Measurements from ENCODE around the gene TMEM108. TPM values are rescaled to one million over a fixed set of nuclear protein-coding genes. Genes with fewer than 3 reads are reported as not detected.

The TMEM108 gene
- total RNA-seq, 1 experiment from 2014 or later, result 9.4 TPM

DNA sequence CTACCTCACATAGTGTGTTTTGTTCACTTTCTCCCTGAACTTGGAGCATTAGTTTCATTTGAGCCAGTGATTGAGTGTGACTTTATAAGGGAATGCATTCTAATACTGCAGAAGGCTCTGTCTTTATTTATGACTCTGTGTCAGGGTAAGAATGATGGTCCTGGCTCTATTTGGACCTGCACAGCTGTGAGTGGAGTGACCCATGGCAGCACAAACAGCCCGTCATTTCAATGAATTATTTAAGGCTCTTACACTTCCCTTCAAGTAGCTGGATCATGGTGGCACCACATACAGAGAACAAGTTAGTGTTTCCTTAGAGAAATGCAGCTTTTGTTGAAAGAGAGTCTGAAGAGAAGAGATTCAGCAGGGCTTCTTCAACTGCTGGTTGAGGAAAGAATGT, 16.4 kb downstream of the TMEM108 start:
- DNase-seq (ENCODE audit: low read depth), result no peak

DNA sequence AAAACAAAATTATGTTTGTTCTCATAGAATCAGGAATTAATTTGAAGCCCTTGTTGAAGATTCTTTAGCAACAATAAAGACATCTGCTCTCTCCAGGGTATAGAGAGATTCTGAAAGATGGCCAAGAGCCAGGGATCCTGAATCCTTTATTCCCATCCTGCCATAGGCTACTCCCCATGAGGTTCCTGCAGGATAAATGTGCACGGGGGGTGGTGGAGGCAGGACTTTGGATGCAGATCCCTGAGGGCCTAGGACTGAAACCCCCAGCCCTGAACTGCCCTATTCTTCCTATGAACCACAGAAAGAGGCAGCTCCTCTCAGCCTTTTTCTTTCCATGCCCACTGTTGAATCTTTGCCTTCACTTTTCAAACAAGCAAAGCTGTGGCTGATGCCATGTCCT, 17.1 kb downstream of the TMEM108 start:
- no peak for DNase-seq (ENCODE audit: low read depth)

DNA sequence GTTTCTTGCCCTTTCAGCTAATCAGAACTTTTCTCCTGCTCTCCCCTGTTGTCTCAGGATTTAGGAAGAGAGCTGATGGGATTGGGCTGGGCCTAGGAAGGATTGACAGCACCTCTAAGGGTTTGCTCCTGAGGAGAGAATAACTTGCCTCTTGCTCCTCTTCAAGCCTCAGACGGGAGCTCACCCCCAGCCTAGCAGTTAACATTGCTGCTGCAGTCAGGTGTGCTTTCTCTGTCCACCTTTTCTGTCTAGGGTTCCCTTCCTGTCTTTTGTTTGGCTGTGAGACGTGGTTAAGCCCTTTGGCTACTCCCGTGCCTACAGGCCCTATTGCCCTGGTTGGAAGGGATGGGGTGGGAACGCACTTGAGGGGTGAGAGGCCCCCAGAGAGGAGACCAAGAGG, 20.1 kb downstream of the TMEM108 start:
- DNase-seq (ENCODE audit: low read depth), result no peak

DNA sequence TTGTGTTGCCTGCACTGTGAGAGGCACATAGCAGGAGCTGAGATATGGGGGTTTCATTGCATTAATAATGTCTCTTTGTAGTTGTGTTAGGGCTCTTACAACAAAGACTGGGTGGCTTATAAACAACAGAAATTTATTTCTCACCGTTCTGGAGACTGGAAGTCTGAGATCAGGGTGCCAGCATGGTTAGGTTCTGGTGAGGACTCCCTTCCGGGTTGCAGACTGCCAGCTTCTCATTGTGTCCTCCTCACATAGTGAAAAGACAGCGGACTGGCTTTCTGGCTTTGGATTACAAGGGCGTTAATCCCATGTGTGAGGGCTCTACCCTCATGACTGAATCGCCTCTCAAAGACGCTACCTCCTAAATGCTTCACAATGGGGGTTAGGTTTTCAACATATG, 20.6 kb downstream of the TMEM108 start:
- DNase-seq (ENCODE audit: low read depth), result no peak

DNA sequence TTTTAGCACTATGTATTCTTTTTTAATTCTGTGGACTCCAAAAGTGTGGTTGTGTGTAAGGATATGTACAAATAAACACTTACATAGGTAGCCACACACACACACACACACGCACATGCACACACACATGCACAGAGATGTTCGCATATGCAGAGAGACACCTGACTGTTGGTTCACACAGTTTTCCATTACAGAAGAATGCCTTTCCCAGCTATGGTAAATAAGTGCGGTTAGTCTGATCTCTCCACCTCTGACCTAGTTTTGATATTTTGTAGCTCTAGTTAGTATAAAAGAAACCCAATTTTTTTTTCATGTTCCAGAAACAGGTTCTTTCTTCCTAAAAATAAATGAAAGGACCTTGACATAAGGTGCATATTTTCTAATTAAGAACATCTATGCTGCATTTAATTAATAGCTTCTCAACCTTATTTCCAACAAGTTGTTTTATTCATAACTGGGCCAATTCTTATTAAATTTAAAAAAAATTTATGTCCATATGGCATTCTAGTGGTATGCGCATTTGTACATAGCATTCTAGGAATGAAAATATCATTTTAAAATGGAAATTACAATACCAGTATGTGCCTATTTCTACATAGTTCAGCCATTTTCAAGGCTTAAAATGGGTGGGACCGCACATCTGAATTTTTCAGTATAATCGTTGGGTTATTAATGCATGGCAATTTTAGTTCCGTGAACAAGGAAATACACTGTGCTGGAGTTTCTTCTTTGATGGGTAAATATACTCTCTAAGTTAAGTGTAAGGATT, 27.2 kb downstream of the TMEM108 start:
- DNase-seq (ENCODE audit: low read depth), result no peak

DNA sequence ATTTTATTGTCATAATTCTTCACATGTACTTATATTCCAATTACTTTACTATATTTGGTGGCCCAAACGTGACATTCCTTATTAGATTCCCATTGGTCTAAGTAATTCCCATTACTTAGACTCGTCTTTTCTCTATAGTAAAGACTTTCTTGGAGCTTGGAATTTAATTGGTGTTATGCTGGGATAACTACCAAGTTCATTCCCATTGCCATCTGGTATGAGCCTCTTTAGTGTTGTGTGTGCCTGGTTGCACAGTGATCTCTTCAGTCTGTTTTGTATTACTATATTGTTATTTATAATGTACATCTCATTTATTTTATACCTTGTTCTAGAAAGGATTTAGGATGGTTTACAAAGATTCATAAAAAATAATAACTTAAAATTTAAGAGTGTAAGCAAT, 27.8 kb downstream of the TMEM108 start:
- DNase-seq (ENCODE audit: low read depth), result no peak

DNA sequence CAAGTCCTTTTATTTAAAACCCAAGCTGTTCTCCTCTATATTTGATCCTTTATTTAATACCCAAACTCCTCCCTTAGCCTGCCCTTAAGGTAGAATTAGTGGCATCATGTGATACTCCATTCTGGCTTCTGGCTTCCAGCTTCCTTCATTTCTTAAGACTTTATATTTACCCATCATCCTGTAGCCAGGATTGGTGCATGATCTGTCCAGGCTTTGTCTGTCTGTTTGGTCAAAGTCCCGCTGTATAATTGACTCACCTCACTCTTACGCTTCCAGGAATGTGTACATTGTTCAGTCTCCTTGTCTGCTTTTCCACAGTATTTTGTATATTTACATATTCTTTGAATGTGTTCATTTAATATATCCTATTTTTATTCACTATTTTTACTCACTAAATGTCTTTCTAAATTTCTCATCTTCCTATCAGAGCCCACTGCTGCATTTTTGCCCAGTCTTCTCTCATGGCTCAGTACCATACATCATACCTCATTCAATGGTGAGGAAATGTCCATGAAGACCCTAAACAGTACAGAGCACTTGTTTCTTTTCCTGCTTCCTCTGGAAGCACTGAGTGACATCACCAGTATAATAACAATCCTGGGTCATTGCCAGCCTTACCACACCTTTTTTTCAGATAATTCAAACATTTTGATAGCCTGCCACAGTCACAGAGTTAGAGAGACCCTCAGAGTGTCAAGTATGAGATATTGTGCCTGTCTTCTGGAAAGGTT, 31.5 kb downstream of the TMEM108 start:
- DNase-seq (ENCODE audit: low read depth), result no peak

DNA sequence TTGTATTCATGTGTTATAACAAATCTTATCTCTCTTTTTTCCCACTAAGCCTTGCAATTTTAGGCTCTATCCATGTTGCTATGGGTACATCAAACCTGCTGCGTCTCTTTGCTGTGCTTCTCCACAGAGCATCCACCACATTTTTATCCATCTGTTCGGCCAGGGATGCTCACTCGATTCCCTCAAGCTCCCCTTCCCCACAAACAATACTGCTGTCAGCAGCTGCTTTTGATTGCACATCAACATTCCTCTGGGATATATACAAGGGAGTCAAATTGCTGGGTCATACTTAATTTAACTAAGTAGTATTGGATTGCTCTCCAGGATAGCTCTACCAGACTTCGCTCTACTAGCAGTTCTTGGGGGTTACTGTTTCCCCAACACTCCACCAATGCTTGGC, 36.8 kb downstream of the TMEM108 start:
- no peak for DNase-seq (ENCODE audit: low read depth)

DNA sequence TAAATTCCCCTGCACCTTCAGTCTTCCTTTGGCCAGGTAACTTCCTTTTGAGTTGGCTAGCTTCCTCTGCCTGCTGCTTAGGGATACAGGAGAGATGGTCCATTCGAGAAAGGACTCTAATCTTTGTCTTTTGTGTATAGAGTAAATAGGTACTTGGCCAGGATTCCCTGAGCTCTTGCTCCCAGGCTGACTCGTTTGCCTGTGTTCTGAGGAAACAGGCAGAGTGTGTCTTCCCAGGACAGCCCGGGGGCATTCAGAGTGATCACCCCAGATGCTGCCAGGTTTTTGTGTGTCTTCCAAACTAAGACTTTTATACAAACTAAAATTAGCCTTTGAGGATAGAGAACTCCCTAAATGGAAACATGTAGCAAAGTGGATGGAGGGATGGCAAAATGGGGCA, 39.5 kb downstream of the TMEM108 start:
- no peak for DNase-seq (ENCODE audit: low read depth)

DNA sequence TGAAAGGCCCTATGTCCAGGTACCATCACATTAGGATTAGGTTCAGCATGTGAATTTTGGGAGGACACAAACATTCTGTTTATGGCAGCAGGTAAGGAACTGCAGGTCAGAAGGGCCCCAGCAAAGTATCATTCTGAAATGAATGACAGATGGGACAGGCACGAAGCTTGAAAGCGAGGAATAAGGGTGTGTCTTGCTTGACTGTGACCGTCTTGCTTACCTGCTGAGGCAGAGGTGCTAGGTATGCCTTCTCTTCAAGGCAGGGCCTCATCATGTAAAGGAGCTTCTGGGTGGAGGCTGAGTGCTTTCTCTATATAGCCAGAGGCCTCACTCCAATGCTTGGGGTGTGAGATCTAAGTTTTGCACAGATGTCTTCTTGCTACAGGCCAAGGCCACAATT, 41.4 kb downstream of the TMEM108 start:
- no peak for DNase-seq (ENCODE audit: low read depth)

DNA sequence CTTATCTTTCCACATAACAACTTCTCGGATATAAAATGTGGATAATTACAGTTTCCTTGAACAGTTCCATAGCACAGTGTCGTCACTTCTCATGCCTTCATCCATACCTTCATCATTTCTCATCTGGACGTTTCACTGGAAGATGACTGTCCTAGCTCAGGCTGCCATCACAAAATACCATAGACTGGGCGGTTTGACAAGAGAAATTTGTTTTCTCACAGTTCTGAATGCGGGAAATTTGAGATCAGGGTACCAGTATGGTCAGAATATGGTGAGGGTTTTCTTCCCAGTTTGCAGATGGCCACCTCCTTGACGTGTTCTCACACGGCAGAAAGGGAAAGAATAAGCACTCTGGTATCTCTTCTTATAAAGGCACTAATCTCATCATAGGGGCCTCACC, 42.8 kb downstream of the TMEM108 start:
- DNase-seq (ENCODE audit: low read depth), result no peak

DNA sequence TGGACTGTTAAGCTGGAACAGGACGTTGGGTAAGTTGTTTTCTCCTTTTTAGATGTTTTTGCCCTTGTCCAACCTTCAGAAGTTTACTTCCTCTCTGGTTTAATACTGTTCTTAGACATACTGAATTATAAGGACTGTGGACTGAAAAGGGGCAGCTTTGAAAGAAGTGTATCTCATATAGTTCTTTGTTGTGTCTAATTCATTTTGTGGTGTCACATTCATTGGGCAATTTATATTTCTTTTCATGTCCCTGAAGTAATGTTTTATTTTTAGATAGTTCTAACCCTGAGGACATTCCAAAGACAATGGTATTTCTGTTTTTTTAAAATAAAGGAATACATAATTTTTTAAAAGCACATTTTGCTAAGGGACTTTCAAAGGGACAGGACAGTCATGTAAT, 45.2 kb downstream of the TMEM108 start:
- DNase-seq (ENCODE audit: low read depth), result no peak

DNA sequence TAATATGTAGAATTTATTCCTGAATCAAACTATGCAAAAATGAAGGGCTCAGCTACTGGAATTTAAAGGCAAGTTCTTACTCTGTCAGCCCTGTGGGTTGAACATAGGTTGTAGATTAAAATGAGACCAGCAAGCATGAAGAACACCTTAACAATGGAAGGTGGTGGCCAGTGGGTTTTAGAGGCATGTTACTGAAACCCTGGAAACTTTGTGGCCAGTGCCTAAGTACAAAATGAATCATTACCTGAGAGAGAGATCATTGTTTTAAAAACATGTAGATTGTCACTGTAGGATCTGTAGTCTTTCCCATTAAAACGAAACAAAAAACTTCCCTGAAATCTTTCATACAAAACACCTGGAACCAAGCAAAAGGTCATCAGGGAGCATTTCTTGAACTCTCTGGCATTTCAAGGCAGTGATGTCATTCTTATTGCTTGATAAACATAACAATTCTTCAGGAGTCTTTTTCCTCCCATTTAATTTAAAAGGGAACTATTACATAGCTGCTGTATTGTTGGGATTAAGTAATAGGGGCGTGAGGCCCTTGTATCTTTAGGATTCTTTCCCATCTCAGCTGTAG, 51.8 kb downstream of the TMEM108 start:
- DNase-seq (ENCODE audit: low read depth), result no peak

DNA sequence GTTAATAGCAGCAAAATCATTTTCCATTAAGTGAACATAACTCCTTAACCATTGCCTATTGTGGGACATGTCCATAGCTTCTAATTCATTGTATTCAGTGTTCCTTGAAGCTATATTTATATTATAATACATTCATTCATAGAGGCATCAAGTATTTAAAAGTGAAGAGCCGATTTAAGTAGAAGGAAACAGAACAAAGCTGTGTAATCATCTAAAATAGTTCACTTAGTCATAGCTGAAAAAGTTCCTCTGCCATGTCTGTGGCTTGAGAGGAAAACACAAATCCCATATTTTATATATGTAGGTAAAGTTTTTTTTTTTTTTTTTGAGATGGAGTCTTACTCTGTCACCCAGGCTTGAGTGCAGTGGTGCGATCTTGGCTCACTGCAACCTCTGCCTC, 54.5 kb downstream of the TMEM108 start:
- DNase-seq (ENCODE audit: low read depth), result no peak

DNA sequence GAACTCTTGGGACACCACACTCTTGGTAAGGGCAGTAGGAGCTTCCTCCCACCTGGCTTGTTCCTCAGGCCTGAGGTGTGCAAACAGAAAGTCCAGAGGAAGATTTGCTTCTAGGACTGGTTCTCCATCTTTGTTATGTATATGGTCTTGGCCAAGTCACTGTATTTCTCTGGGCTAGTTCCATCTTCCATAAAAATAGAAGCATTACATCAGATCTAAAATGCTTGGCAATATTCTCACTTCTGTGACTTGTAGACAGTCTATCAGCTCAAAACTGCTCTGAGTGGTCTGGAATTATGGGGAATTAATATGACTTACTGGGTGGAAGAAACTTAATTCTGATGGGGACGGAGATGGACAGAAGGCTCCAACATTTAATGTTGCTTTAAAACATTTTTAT, 55.2 kb downstream of the TMEM108 start:
- no peak for DNase-seq (ENCODE audit: low read depth)

DNA sequence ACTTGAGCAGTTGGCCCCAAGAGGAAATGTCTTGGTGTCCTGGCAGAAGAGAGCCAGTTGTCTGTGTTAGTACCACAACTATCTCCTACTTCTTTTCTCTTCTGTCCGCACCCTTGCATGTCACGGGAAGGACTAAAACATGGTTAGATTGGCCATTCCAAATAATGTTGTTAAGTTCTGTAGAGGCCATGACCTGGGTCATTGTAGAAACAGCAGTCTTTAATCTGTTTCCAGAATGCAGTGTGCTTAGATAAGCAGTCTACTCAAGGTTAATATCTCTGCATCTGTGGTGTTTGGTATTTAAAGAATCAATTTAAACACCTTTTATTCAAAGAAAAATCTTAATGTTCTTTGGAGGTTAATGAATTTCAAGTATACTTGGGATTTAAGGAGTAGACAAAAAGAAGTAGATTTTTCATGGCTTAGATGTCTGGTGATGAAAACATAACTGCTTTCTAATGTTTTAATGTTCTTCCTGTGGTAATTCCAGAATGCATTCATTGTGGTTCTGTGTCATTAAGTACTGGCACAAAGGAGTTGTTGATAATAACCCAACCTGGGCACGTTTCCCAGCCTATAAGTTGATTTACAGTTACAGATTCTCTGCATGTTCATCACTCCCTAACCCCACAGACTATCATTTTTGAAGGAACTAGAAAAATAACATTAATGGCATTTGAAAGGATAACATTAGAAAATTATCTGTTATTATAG, 58.9 kb downstream of the TMEM108 start:
- peak; percentile 60 for DNase-seq (ENCODE audit: low read depth)

DNA sequence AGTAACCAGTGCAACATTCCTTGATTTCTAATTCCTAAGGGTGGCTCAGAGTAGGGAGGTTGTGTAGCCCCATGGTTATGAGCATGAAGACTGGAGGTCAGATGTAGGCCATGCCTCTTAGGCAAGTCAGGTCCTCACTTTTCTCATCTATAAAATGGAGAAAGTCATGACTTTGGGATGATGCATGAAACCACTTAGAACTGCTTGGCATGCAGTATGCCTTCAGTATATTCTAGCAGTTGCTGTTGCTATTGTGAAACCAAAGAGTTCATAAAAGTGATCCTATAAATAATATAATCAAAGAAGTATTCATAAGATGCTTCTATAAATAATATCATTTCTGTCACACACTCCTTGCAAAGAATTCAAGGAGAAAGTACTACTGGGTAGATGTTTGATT, 65.5 kb downstream of the TMEM108 start:
- no peak for DNase-seq (ENCODE audit: low read depth)

DNA sequence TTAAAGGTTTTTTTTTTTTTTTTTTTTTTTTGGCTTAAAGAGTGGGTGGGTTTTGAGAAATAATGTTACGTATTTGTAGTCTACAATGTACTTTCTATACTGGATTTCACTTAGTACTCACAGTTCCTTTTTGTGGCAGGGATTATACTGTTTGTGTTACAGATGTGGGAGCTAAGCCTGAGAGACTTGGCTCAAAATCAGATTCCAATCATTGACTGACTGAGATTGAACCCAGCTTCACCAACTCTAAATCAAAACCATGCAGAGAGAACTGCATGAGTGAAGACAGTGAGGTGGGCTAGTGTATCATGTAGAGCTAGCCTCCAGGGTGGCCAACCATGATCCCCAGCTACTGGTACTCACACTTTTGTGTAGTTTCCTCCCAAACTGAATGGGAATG, 68.0 kb downstream of the TMEM108 start:
- DNase-seq (ENCODE audit: low read depth), result no peak

DNA sequence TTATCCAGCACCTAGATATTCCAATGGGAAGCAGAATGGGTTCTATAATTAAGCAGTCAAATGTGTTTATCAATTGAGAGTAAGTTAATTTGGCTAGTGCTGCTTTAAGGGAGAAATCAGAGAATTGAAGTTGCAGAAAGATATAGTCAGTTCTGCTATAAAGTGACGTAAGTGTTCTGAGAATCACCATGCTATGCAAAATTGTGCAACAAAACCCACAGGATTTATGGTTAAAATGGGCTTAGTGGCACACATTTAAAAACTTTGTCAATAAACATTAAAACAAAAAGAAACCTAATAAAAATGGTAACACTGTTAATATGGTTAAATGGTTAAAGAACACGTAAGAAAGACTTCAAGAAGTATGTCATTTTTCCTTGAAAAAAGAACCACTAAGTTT, 74.5 kb downstream of the TMEM108 start:
- DNase-seq (ENCODE audit: low read depth), result peak; percentile 75

DNA sequence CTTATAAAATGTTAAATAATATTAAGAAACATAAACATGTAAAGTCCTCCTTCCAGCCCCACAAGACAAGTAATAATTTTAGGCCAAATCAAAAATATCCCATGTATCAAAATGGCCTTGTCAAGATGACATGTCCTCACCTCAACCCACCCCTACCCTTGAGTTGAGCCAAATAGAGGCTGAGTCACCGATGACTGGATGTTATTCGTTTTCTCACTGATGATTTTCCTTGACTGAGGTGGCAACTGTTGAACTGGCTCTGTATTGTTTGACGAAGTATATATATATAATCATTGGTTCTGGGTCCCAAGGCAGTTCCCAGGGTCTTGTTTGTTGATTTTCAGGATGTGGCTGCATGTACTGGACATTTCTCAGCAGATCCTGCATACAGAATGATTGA, 75.3 kb downstream of the TMEM108 start:
- peak; percentile 92 for DNase-seq (ENCODE audit: low read depth)

DNA sequence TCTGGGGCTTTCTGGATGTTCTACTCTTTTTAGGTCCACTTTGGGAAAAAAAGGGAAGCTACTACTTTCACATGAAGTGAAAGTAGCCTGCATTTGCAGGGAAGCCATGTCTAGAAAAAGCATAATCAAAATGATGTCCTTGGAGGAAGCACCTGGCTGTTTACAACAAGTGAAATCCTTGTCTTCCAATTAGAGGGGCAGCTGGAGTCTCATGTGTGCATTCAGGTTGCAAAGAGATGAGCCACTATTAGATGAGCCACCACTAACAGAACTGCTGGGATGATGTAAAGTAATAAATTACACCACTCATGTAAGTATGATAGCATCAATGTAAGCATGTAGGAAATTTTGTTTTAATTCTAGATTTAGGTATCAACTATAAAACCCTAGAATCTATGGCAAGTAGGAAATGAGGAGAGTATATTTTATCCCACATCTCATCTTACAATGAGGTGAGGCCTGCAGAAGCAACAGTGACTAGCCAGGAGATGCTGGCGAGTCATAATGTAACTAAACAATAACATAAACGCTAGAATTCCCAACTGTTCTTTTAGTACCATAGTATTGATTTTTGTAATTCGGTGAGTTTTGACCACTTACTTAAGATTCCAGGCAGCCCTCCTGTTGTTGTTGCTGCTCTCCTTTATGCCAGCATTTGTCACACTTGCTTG, 75.9 kb downstream of the TMEM108 start:
- DNase-seq (ENCODE audit: low read depth), result peak; percentile 53

DNA sequence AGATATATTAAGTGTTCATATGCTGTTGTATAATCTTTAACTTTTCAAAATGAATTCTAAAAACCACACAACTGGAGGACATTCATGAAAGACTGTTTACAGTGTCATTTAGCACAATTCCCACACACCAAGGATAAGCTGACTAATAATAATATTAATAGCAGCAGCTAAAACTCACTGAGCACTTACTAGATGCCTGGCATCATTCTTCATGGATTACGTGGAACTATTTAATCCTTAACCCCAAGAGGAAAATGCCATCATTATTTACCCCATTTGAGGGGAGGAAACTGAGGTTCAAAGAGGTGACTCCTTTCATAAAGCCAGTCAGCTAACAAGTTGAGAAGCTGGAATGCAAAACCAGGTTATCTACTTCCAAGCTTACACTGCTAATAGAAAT, 77.0 kb downstream of the TMEM108 start:
- DNase-seq (ENCODE audit: low read depth), result no peak

Data from LHCN-M2 (cell line).